Anterior cingulate cortex (tissue), 58 donors: ENCODE results near the gene CRYGS.
"Not testable (repeated sequence)": the region's sequence is repeated elsewhere in the genome, so short reads cannot be mapped to it uniquely, and the experiment has no call there.

Experiments
- DNase-seq, 58 donors: peaks; one replicate each; lab custom pipeline; 2025; lab: John Stamatoyannopoulos, UW

Gene CRYGS

GRCh38 chr3:186498022-186498421 lies 46.2 kb downstream of the CRYGS start:
- DNase-seq: not testable (repeated sequence)

- no peak for DNase-seq
Measured at GRCh38 chr3:186497608-186498007, 46.6 kb downstream of the CRYGS start.

GRCh38 chr3:186496635-186497034 lies 47.5 kb downstream of the CRYGS start:
- no peak for DNase-seq

- no peak for DNase-seq
Measured at GRCh38 chr3:186496016-186496415, 48.2 kb downstream of the CRYGS start.

GRCh38 chr3:186493525-186494255 lies 50.5 kb downstream of the CRYGS start:
- peak in 3 of 58 donors; percentile 26 to 35 (median 26) for DNase-seq

GRCh38 chr3:186492385-186492984 lies 51.7 kb downstream of the CRYGS start:
- no peak for DNase-seq

- no peak for DNase-seq
Measured at GRCh38 chr3:186489507-186489906, 54.7 kb downstream of the CRYGS start.
